Measurements from ENCODE around the gene TTC17. TPM values are rescaled to one million over a fixed set of nuclear protein-coding genes. Genes with fewer than 3 reads are reported as not detected.

TTC17 gene
- 32.1 and 43.7 TPM in 2 replicates for total RNA-seq

DNA sequence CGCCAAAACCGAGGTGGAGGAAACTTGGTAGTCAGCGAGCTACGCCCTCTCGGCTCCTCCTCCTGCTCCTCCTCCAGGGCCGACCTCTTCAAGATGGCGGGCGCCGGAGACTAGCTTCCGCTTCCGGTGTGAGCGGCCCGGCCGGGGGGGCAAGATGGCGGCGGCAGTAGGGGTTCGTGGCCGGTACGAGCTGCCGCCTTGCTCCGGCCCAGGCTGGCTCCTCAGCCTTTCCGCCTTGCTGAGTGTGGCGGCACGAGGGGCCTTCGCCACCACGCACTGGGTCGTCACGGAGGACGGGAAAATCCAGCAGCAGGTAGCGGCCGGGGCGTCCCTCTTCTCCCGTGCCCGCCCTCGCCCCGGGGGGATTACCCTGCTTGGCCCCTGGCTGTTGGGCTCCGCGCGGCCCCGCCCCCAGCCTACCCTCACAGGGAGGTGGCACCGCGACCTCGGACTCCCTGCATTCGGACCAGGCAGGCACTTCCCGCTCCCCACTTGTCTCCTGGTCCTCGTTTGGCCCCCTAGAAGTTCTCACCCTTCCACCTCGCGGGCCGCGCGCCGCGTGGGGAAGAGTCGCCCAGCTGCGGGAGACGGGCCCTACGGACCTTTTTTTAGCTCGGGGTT is at the start of gene TTC17:
Gene TTC17, plus strand, starts transcription at position 120 of the 621 bp plus-strand sequence. Its CDS starts 35 bp downstream, at position 155.

DNA sequence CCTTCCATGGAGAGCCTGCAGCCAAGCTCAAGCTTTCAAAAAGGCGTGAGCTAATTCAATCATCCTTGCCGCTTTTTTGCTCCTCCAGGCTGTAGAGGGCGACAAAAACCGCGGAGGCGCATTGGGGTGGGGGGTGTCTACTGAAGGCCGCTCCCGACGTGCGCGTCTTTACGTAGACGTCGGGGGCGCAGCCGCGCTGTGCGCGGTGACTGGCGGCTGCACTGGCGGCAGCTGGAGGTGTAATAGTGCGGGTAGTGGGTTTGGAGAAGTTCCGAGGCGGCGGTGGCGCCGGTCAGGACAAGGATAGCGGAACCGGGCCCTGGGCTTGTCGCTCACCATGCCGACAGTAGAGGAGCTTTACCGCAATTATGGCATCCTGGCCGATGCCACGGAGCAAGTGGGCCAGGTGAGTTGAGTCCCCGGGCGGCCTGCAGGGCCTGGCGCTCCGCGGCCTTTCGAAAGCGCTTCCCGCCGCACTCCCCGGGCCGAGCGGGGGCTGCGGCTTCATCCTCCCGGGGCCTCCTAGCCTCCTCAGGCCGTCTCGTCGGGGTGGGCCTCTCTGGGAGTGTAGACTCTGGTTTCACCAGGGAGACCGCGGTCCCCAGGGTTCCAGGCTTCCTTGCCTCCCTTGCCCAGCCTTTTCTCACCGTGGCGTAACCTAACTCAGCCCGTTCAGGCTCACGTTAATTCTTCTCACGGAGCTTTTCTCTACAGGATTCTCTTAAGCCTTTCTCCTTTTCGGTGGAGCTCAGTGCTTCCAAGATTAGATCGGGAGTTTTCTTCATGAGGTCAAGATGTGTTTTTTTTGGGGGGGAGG is 46.7 kb upstream of the TTC17 start, which contains the start of gene API5:
Gene API5, plus strand, starts transcription at position 206 of the 817 bp plus-strand sequence. Its CDS starts 132 bp downstream, at position 338.

Other genes with a start within 250 kb of the TTC17 start
- gene API5, start 46.9 kb upstream of the TTC17 start, total RNA-seq: 55.4 and 64.4 TPM in 2 replicates